GM21367 (cell line): ENCODE measurements around the gene ARID3C.

ENCODE experiments used
- ATAC-seq: cut with Tn5 transposase; IDR thresholded peaks from one replicate; pipeline ENCODE4 v1.9.1; 2021; ENCODE audit not compliant: unreplicated experiment

The ARID3C gene

GRCh38 chr9:34603610-34604231 is 25.1 kb downstream of the ARID3C start:
- ATAC-seq = no peak

- ATAC-seq = no peak
Measured at GRCh38 chr9:34601937-34602573, 26.8 kb downstream of the ARID3C start.

GRCh38 chr9:34600908-34601307 is 28.0 kb downstream of the ARID3C start:
- no peak for ATAC-seq

- no peak for ATAC-seq
Measured at GRCh38 chr9:34599546-34599945, 29.3 kb downstream of the ARID3C start.

GRCh38 chr9:34594177-34594576 is 34.7 kb downstream of the ARID3C start:
- no peak for ATAC-seq

- ATAC-seq = no peak
Measured at GRCh38 chr9:34592895-34593601, 35.8 kb downstream of the ARID3C start.

- ATAC-seq = no peak
Measured at GRCh38 chr9:34591917-34592866, 36.7 kb downstream of the ARID3C start.

- ATAC-seq = peak; percentile 57
Measured at GRCh38 chr9:34591248-34591916, 37.5 kb downstream of the ARID3C start.

GRCh38 chr9:34590381-34591247 is 38.3 kb downstream of the ARID3C start:
- ATAC-seq = no peak

- no peak for ATAC-seq
Measured at GRCh38 chr9:34589636-34590380, 39.1 kb downstream of the ARID3C start, which contains the start of gene CNTFR. CNTFR (minus strand) TSS chr9:34589724; CDS start chr9:34568981, 20,743 bp downstream.

- ATAC-seq = no peak
Measured at GRCh38 chr9:34588671-34589635, 39.9 kb downstream of the ARID3C start.

GRCh38 chr9:34587271-34587670 is 41.6 kb downstream of the ARID3C start:
- ATAC-seq = no peak

GRCh38 chr9:34585946-34586669 is 42.8 kb downstream of the ARID3C start:
- no peak for ATAC-seq

GRCh38 chr9:34584970-34585369 is 43.9 kb downstream of the ARID3C start:
- ATAC-seq = no peak

- no peak for ATAC-seq
Measured at GRCh38 chr9:34582787-34583186, 46.1 kb downstream of the ARID3C start.

- ATAC-seq = no peak
Measured at GRCh38 chr9:34581318-34581717, 47.5 kb downstream of the ARID3C start.

GRCh38 chr9:34580358-34580757 is 48.5 kb downstream of the ARID3C start:
- no peak for ATAC-seq
